ENCODE results near the gene EHMT1. TPM values are rescaled to one million over a fixed set of nuclear protein-coding genes. Genes with fewer than 3 reads are reported as not detected.

Gene EHMT1
- total and polyA plus RNA-seq, 2 experiments from 2014 or later = 162 to 177 TPM

- TF ChIP-seq, protein P1, sequence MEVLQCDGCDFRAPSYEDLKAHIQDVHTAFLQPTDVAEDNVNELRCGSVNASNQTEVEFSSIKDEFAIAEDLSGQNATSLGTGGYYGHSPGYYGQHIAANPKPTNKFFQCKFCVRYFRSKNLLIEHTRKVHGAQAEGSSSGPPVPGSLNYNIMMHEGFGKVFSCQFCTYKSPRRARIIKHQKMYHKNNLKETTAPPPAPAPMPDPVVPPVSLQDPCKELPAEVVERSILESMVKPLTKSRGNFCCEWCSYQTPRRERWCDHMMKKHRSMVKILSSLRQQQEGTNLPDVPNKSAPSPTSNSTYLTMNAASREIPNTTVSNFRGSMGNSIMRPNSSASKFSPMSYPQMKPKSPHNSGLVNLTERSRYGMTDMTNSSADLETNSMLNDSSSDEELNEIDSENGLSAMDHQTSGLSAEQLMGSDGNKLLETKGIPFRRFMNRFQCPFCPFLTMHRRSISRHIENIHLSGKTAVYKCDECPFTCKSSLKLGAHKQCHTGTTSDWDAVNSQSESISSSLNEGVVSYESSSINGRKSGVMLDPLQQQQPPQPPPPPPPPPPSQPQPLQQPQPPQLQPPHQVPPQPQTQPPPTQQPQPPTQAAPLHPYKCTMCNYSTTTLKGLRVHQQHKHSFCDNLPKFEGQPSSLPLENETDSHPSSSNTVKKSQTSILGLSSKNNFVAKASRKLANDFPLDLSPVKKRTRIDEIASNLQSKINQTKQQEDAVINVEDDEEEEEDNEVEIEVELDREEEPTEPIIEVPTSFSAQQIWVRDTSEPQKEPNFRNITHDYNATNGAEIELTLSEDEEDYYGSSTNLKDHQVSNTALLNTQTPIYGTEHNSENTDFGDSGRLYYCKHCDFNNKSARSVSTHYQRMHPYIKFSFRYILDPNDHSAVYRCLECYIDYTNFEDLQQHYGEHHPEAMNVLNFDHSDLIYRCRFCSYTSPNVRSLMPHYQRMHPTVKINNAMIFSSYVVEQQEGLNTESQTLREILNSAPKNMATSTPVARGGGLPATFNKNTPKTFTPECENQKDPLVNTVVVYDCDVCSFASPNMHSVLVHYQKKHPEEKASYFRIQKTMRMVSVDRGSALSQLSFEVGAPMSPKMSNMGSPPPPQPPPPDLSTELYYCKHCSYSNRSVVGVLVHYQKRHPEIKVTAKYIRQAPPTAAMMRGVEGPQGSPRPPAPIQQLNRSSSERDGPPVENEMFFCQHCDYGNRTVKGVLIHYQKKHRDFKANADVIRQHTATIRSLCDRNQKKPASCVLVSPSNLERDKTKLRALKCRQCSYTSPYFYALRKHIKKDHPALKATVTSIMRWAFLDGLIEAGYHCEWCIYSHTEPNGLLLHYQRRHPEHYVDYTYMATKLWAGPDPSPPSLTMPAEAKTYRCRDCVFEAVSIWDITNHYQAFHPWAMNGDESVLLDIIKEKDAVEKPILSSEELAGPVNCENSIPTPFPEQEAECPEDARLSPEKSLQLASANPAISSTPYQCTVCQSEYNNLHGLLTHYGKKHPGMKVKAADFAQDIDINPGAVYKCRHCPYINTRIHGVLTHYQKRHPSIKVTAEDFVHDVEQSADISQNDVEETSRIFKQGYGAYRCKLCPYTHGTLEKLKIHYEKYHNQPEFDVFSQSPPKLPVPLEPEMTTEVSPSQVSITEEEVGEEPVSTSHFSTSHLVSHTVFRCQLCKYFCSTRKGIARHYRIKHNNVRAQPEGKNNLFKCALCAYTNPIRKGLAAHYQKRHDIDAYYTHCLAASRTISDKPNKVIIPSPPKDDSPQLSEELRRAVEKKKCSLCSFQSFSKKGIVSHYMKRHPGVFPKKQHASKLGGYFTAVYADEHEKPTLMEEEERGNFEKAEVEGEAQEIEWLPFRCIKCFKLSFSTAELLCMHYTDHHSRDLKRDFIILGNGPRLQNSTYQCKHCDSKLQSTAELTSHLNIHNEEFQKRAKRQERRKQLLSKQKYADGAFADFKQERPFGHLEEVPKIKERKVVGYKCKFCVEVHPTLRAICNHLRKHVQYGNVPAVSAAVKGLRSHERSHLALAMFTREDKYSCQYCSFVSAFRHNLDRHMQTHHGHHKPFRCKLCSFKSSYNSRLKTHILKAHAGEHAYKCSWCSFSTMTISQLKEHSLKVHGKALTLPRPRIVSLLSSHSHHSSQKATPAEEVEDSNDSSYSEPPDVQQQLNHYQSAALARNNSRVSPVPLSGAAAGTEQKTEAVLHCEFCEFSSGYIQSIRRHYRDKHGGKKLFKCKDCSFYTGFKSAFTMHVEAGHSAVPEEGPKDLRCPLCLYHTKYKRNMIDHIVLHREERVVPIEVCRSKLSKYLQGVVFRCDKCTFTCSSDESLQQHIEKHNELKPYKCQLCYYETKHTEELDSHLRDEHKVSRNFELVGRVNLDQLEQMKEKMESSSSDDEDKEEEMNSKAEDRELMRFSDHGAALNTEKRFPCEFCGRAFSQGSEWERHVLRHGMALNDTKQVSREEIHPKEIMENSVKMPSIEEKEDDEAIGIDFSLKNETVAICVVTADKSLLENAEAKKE (CRISPR knock-in tag; IDR thresholded peaks at IDR 0.05) = no peak
- TF ChIP-seq, protein P2, sequence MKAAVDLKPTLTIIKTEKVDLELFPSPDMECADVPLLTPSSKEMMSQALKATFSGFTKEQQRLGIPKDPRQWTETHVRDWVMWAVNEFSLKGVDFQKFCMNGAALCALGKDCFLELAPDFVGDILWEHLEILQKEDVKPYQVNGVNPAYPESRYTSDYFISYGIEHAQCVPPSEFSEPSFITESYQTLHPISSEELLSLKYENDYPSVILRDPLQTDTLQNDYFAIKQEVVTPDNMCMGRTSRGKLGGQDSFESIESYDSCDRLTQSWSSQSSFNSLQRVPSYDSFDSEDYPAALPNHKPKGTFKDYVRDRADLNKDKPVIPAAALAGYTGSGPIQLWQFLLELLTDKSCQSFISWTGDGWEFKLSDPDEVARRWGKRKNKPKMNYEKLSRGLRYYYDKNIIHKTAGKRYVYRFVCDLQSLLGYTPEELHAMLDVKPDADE (IDR thresholded peaks at IDR 0.05) = no peak
- no peak for TF ChIP-seq EZH2phosphoT487 (IDR thresholded peaks at IDR 0.05; ENCODE audit: unreplicated experiment)
- TF ChIP-seq CREB1 (CRISPR knock-in tag; IDR thresholded peaks at IDR 0.05; ENCODE audit: low read depth) = no peak
- no peak for TF ChIP-seq ZNF114 (CRISPR knock-in tag; IDR thresholded peaks at IDR 0.05)
These were observed 159.0 kb downstream of the EHMT1 start (continued) for GRCh38 chr9:137777761-137778160.

- no peaks in the 10 kb centered on the region for H3K9me2 ChIP-seq (ENCODE audit: insufficient read depth)
- peaks cover 33% of the 10 kb centered on the region for H3K36me3 Mint-ChIP-seq (ENCODE audit: low read depth)
- no peak overlapping the region for H3K4me3 ChIP-seq
- no peak overlapping the region for H3K27ac Mint-ChIP-seq
- no peaks in the 10 kb centered on the region for H3K4me1 ChIP-seq (ENCODE audit: insufficient read depth)
- peaks cover 9% of the 10 kb centered on the region for H3K79me2 ChIP-seq (replicated peaks; ENCODE audit: insufficient read depth)
- H3K4me2 ChIP-seq = no peak overlapping the region
- H3F3A ChIP-seq (replicated peaks; ENCODE audit: low read depth) = no peaks in the 10 kb centered on the region
- H3K36me3 ChIP-seq (ENCODE audit: insufficient read depth) = peaks cover 23% of the 10 kb centered on the region
- no peak overlapping the region for H3K4me3 Mint-ChIP-seq
- peaks cover 11% of the 10 kb centered on the region for H3K27me3 Mint-ChIP-seq (ENCODE audit: insufficient read depth, low read depth, poor library complexity)
- no peak overlapping the region for H3K27ac ChIP-seq (ENCODE audit: low read depth)
- no peak for DNase-seq (ENCODE audit: low spot score)
- no peaks in the 10 kb centered on the region for H3K4me1 Mint-ChIP-seq
- ATAC-seq = no peak
- no peak overlapping the region for H2AFZ ChIP-seq
- H3K27me3 ChIP-seq (ENCODE audit: insufficient read depth) = no peaks in the 10 kb centered on the region
- H4K20me1 ChIP-seq (replicated peaks; ENCODE audit: insufficient read depth) = peaks cover 12% of the 10 kb centered on the region
- no peaks in the 10 kb centered on the region; the same call in 2 of the 3 replicates for H3K9me3 Mint-ChIP-seq
- TF ChIP-seq CTCF (conservative IDR thresholded peaks at IDR 0.05; ENCODE audit: low read depth in 2 of 2) (no peak), ZNF331 (CRISPR knock-in tag; IDR thresholded peaks at IDR 0.05; ENCODE audit: low read depth) (no peak), STAT1 (IDR thresholded peaks at IDR 0.05; ENCODE audit: unreplicated experiment) (no peak), ZNF114 (CRISPR knock-in tag; IDR thresholded peaks at IDR 0.05) (no peak), EZH2 (IDR thresholded peaks at IDR 0.05; ENCODE audit: low read depth, unreplicated experiment) (no peak), EZH2phosphoT487 (IDR thresholded peaks at IDR 0.05; ENCODE audit: unreplicated experiment) (no peak), POLR2AphosphoS5 (IDR thresholded peaks at IDR 0.05; ENCODE audit: low read depth) (no peak)
- TF ChIP-seq, protein P3, sequence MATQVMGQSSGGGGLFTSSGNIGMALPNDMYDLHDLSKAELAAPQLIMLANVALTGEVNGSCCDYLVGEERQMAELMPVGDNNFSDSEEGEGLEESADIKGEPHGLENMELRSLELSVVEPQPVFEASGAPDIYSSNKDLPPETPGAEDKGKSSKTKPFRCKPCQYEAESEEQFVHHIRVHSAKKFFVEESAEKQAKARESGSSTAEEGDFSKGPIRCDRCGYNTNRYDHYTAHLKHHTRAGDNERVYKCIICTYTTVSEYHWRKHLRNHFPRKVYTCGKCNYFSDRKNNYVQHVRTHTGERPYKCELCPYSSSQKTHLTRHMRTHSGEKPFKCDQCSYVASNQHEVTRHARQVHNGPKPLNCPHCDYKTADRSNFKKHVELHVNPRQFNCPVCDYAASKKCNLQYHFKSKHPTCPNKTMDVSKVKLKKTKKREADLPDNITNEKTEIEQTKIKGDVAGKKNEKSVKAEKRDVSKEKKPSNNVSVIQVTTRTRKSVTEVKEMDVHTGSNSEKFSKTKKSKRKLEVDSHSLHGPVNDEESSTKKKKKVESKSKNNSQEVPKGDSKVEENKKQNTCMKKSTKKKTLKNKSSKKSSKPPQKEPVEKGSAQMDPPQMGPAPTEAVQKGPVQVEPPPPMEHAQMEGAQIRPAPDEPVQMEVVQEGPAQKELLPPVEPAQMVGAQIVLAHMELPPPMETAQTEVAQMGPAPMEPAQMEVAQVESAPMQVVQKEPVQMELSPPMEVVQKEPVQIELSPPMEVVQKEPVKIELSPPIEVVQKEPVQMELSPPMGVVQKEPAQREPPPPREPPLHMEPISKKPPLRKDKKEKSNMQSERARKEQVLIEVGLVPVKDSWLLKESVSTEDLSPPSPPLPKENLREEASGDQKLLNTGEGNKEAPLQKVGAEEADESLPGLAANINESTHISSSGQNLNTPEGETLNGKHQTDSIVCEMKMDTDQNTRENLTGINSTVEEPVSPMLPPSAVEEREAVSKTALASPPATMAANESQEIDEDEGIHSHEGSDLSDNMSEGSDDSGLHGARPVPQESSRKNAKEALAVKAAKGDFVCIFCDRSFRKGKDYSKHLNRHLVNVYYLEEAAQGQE (IDR thresholded peaks at IDR 0.05; ENCODE audit: unreplicated experiment) = no peak
- TF ChIP-seq, protein P2 (IDR thresholded peaks at IDR 0.05) = no peak
These were observed 159.5 kb downstream of the EHMT1 start for GRCh38 chr9:137778336-137778735.
